ENCODE measurements around the gene PDE7B.
"Not testable (repeated sequence)": the region's sequence is repeated elsewhere in the genome, so short reads cannot be mapped to it uniquely, and the experiment has no call there.

PDE7B gene

DNA sequence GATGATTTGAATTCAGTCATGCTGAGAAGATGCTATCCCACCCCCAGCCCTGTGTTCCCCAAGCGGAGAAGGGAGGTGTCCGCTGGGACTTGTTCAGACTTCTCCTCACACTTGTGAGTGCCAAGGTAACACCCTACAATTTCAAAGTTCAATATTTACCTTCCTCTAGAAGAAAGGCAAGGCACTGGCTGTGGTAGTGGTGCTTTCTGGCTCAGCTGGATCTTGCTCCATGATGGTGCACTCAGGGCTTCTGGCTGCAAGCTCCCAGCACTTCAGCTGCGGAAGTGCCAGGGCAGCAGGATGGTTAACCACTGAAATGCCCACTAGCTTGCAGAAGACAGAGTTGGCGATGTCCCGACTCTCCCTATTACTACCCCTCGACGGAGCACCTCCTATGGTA is 263.2 kb downstream of the PDE7B start:
- no peak for DNase-seq

DNA sequence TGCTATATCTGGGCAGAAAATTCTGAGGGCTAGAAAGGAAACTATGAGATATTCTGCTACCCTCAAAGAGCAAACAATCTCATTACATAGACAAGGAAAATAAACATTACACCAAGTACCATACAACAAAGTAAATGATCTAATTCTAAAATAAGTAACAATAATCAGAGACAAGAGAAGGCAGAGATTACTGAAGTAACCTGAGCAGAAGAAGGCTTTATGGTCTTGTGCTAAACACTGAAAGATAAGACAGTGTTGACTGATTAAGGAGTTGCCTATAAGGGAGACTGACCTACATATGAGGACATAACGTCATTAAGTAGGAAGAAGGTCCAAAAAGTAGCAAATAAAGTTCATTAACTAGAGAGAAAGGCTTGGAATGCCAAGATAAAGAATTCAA is 264.4 kb downstream of the PDE7B start:
- DNase-seq = no peak

DNA sequence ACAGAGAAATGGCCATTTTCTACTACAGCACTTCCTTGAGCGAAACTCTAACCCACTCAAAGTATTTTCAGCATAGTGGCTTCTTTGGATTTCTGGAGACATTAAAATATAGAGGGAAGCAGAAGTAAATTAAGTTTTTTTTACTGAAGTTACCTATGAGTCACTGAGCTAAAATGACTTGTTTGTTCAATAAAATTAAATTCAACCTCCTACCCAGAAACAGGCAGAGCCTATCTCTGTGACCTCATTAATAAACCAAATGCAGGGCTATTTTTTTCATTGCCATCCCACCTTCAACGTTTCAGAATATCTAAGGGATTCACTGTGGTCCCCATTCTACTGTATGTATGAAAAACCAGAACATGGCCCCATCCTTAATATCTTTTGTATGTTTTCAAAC is 265.6 kb downstream of the PDE7B start:
- DNase-seq = no peak

DNA sequence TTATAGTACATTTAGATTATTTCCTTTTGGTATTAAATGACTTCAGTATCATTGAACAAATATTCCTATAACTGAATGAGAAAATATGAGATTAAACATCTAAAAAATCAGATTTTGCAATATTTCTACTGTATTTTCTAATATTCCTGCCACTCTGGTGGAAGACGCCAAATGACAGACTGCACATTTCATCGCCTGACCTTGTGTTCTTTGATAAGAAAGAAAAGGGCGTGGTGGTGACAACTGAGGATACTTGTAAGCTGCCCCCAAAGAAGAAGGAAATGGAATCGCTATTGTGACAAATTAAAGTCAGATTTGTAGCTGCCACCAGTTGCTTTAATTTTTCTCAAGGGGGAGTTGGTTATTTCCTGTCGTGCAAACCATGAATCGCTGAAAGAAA is 267.3 kb downstream of the PDE7B start:
- no peak for DNase-seq

DNA sequence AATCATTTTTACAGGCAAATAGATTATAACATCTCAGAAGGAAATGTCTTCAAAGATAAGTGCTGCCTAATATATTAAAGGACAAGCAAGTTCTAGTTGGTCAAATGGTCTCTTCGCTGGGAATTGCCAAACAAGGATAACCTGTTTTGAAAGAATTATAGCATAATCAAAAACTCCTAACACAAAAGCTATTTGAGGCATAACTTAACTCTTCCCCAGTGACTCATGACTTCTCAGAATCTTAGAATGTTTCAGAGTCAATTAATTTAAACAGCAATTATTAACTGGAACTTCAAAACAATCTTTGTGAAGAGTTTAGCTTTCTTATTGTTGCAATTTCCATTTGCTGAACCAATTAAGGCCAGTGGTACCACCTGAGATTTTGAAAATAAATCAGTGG is 272.0 kb downstream of the PDE7B start:
- no peak for DNase-seq

DNA sequence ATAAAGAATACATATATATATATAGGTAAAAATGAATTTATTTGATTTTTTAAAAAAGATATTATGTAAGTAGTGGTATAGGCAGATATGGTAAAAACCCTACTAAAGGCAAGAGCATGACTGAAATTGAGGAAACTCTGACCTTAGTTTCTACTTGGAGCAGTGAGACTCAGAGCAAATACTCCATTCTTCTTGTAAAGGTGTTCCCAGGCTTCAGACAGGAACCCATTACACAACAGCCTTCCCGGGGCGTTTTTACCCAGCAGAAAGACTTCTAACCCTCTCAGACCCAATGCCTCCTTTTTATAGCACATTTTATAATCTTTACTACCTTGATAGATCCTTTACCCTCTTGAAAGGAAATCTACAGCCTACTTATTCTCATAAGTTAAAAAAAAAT is 274.1 kb downstream of the PDE7B start:
- DNase-seq = no peak

DNA sequence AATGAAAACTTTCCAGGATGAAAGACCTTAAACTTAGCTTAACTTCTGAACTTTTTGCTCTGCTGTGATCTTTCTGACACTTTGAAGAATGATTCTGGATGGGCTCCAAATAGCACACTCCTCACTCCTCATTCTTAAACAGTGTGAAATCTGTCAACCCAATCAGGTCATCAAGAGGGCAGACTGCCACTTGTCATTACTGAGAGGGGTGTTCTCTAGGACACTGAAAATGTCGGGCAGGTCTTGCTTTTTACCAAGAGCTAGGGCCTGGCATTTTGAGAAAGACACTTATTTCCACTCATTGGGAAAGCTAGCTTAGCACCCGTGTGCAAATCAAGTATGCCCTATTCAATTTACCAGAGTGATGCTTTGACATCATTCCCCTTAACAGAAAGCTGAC is 276.4 kb downstream of the PDE7B start:
- DNase-seq = no peak

DNA sequence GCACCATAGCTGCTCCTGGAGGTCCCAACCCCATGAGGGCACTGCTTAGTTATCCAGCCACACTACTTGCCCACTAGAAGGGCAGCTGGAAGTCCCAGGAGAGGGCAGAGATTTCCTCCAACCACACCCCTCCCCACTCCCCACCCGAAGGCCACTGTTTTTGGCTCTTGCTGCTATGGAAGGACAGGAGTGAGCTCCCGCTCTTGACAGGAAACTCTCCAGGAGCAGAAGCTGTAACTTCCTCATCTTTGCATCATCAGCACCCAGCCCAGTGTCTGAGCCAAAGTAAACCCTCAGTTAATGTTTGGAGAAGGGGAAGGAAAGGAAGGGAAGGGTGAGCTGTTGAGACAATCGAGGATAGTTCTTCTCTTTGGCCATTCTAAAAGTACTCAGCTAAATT is 277.9 kb downstream of the PDE7B start:
- no peak for DNase-seq

DNA sequence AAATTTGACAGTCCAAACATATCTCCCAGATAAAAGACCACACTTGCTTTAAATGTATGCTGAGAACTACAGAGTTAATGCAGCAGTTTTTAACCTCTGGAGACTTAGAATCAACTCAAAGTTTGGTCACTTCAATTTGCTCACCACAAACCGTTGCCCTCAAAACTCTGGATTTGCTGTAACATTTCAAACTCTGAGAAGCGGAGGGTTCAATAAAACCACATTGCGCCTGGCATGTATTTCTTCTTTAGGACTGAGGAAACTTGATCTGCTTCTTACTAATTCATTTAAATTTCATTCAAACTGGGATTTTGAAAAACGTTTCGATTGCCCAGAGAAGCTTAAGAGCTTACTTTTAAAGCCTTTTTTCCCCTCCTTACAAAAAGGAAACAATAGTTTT is 282.8 kb downstream of the PDE7B start:
- no peak for DNase-seq

DNA sequence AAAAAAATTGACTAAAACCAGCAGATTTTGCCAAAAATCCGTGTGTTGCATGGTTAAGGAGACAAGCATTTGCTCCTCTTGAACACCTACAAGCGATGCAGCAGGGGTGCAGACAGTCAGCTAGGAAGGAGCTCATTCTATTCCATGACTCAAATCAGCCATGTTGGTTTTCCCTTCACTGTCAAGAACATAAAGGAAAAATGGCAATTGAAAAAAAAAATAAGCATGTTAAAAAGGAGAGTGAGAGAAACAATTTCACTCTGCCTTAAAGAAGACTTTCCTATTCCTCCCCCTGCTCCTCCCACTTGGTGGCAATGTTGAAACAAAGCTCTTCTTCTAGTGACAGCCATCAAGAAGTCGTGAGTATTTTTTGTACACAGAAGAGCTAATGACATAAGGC is 283.2 kb downstream of the PDE7B start:
- no peak for DNase-seq

DNA sequence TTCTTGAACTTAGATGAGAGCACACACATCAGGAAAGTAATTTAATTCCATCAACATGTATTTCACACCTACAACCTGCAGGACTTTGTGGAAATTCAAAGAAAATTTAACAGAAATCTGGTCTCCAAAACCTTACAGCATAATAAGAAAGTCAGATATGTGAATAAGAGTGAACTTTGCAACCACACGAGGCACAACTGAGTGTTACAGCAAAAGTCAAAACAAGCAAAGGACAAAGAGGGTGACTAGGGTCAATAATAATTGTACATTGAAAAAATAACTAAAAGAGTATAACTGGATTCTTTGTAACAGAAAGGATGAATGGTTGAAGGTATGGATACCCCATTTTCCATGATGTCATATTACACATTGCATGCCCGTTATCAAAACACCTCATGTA is 284.8 kb downstream of the PDE7B start:
- DNase-seq = no peak

DNA sequence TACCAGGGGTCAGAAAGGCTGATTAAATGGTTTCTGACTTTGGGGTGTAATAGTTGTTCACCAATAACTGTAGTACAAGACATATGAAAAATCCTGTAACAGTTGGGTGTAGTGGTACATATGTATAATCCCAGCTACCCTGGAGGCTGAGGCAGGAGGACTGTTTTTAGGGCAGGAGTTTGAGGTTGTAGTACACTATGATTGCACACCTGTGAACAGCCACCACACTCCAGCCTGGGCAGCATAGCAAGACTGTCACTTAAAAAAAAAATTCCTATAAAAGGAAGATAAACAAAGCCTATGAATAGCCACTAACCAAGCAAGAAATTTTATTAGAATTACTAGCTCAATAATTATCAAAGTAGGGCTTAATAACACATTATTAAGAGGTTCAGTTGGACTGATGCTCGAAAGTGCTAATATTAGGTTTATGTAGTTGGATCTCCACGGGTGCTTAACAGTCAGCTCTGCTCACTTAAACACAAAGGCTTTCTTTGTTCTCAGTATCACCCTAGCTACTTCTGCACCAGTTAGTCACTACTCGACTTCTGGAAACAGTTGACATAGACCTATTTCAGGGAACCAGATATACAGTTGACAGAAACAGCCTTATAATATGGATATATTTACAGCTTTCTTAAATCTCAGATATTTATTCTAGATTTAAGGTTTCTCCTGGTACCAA is 285.6 kb downstream of the PDE7B start:
- DNase-seq = no peak

DNA sequence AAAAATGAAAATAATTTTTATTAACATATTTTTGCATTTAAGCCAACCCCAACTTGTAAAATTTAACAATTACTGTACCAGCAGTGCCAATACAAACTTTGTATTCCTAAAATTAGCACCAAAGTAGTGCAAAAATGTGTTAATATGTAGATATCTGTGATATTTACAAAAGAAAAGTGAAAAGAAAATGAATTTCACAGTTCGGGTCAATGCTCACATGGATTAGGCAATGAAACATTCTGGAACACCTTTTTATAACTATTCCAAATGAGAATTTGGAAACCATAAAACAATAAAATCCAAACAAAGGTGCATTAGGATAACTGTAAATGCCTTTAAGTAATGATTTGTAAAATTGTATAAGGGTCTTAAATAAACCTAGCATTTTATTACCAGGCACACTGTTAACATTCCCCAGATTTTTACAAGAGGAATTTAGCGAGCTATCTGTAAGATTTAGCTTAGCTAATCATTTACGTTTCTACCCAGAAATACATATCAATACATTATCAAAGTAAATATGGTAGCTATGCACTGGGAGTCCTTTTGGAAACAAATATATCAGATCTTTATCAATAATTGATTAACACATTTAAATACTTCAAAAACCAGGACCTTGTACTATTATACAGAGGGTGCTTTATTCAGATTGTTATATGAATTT is 286.4 kb downstream of the PDE7B start:
- DNase-seq = no peak

DNA sequence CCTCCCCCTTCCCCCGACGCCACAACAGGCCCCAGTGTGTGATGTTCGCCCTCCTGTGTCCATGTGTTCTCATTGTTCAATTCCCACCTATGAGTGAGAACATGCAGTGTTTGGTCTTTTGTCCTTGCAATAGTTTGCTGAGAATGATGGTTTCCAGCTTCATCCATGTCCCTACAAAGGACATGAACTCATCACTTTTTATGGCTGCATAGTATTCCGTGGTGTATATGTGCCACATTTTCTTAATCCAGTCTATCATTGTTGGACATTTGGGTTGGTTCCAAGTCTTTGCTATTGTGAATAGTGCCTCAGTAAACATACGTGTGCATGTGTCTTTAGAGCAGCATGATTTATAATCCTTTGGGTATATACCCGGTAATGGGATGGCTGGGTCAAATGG is 287.6 kb downstream of the PDE7B start:
- not testable (repeated sequence) for DNase-seq

DNA sequence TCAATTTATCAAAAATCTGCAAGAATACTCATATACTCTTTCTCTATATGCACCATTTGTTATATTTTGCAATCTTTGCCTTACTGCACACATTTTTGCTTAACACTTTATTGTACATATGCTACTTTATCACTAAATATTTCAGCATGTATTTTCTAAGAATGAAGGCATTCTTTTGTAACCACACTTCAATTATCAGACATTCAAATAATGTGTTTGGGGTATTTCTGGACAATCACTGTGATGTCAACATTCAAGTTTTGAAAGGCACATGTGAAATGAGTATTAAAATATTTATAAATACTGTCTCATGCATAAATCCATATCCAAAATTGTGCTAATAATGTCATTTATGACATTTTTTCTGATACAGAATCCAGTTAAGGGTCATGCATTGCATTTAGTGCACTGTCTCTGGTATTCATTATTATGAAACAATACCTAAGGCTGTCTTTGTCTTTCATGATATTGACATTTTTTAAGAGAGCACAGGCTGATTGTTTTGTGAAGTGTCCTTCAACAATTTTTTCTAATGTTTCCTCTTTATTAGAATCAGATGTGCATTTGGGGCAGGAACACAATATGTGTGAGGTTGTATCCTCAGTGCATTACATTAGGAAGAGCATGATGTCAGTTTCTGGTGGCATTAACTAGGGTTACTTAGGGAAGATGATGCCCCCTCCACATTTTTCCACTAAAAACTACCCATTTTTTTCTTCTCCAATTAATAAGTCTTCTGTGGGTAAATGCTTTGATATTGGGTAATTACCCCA is 292.9 kb downstream of the PDE7B start:
- no peak for DNase-seq

DNA sequence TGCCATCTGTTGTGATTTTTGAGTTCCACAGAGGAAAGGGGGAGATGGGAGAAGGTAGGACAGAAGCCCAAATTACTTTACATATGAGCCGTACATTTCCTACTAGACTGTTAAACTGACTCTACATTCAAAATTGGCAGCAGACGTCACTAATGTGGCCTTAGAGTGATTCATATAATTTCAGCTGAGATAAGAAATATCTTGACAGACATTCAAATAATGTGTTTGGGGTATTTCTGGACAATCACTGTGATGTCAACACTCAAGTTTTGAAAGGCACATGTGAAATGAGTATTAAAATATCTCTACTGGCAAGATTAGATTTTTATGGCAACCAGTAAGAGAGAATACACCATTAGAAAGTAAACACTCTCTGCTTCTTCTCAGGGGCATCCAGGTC is 294.6 kb downstream of the PDE7B start:
- DNase-seq = no peak

DNA sequence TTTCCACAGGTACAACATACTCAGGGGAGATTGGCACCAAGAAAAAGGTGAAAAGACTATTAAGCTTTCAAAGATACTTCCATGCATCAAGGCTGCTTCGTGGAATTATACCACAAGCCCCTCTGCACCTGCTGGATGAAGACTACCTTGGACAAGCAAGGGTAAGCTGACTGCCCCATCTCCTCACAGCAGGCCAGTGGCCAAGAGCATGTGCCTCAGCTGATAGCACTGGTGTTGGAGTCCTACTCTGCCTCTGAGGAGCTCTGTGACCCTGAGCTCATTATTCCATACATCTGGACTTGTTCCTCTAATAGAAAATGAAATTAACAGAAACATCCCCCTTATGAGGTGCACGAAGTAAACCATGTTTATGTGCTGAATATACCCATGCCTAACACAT is 295.8 kb downstream of the PDE7B start:
- no peak for DNase-seq

DNA sequence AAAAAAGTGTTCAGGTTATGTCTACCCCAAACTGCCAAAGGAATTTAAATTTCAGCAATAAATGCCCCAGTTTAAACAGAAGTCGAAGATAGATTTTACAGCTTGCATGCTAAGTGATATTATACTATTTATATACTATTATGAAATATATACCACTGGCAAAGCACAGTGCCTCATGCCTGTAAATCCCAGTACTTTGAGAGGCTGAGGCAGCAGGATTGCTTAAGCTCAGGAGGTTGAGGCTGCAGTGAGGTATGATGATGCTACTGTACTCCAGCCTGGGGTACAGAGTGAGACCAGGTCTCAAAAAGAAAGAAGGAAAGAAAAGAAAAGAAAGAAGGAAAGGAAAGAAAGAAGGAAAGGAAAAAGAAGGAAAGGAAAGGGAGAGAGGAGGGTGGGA is 296.6 kb downstream of the PDE7B start:
- no peak for DNase-seq

DNA sequence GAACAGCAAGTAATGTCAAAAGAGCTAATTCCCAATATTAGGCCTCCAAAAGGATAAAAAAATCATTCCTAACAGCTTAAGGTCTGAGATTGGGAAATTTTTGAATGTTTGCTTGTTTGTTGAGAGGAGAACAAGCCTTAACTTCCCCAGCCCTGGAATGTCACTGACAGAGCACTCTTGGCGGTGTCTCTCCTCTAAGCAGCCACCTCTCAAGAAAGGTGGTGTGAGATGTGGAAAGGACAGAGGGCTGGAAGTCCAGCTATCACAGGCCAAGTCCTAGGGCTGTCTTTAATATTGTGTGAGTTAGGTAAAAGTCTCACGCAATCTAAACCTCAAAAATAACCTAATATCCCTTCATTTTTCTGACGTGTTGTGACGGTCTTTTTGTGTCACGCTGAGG is 297.0 kb downstream of the PDE7B start:
- no peak for DNase-seq

DNA sequence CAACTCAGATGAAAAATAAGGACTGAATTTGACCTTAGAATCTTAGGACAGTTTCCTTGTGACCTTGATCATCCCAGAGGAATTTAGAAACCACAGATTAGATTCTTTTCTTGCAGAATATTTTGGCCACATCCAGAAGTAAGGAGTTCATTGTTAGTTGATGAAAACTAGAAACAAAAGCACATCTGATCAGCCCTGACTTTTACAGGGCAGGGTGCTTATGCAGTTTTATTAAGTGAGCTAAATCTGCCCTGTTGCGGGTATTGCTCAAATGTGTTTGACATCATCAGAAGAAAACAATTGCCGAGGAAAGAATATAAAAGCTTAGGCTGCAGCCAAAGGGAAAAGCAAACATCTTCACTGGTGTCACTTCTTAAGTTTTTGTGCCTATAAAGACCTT is 297.8 kb downstream of the PDE7B start:
- no peak for DNase-seq

DNA sequence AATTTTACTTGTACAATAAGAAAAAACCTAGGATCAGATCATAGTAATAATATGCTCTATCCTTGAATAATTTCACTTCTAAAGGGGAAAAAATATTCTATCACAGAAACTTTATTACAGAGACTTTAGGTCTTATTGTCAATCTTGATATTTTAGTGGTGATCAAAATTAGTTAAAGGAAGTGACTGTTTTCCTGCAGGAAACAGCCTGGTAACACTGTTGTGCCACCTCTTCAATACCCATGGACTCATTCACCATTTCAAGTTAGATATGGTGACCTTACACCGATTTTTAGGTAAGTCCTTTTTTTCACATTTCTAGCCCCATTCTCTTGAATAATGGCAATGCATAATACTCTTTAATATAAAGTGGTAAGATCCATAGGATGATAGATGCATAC is 299.5 kb downstream of the PDE7B start:
- DNase-seq = no peak

DNA sequence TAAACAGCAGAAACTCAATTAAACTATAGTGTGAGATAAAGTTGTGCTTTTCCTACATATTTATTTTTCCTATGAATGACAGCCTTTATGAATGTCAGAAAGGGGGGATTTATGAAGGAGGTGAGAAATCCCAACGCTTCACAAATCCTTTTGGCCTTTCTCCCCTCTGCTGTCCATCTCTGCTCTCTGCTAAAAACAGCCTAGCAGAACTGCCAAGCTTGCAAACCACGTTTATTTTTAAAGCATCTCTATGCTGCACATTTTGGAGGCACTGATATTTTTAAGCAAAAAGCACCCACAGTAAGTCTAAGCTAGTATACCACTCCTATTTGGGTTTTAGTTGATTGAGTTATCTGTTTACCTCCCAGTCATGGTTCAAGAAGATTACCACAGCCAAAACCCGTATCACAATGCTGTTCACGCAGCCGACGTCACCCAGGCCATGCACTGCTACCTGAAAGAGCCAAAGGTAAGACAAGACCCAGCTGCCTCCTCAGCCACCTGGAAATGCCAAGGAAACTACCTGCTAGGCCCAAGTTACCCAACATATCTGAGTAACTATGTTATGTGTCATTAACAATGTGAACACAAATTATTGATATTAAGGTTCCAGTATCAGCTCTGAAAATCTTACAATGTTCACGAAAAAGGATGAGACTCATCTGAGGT is 302.3 kb downstream of the PDE7B start:
- DNase-seq = no peak

DNA sequence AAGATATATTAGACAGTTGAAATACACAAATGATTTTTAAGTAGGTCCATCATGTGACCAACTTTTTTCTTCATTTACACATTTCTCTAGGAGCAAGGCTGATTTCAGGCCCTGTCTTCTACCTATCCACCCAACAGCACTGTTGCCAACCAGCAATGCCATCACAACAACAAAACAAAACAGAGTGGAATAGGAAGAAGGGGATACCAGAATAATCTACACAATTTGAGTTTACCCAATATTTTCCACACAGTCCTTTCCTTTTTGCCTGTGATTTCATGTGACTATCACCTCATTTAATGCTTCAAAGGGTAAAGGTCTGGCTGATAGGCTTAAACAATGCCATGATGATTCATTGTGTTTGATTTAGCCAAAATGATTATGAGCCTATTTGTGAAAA is 303.7 kb downstream of the PDE7B start:
- no peak for DNase-seq

DNA sequence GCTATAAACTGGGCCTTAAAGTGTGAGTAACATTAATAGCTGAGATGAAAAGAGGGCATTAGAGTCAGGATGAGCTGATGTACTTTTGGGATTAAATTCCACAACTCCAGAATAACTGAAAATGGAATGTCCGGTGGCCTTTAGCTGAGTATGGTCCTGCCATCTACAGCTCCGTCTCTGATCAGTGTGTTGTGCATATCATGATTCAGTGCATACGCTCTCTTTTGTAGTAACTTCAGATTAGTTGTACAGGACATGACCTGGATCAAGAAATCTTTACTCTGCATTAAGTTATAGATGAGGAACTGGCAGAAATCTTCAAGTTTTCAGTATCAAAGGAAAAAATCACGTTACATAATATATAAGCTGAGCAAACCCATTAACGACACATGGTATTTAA is 306.2 kb downstream of the PDE7B start:
- DNase-seq = no peak
